DND-41 (cell line): ENCODE results near the gene POLR2L.
A peak's percentile ranks its signal among the peaks of the same experiment; 100 is the strongest.

Source experiments
- ATAC-seq: fragments of 200-7000 bp; cut with Tn5 transposase; 3 replicates; pipeline ENCODE4 v1.9.1; 2021; ENCODE audit warnings: low read depth; ENCODE audit not compliant: insufficient read depth
- DNase-seq: peaks from one replicate; pipeline ENCODE4 v3.0.0-alpha.2; 2020
- H2AFZ ChIP-seq: 2 replicates; pipeline ENCODE4 v1.6.0; 2012; ENCODE audit warnings: low read depth, low read length
- H3K27ac ChIP-seq: 2 replicates; pipeline ENCODE4 v1.5.1; 2012; ENCODE audit warnings: low read length, inconsistent platforms
- H3K27me3 ChIP-seq: fragments of 200-600 bp; sonication (generic); 2 replicates; pipeline ENCODE4 v1.6.0; 2012; ENCODE audit warnings: low read length, mild to moderate bottlenecking, inconsistent platforms; ENCODE audit not compliant: insufficient read depth, poor library complexity
- H3K36me3 ChIP-seq: 2 replicates; pipeline ENCODE4 v1.5.1; 2012; ENCODE audit warnings: low read length, inconsistent platforms; ENCODE audit not compliant: insufficient read depth
- H3K4me1 ChIP-seq: 2 replicates; pipeline ENCODE4 v1.5.1; 2012; ENCODE audit warnings: mild to moderate bottlenecking, low read length; ENCODE audit not compliant: insufficient read depth
- H3K4me2 ChIP-seq: 2 replicates; pipeline ENCODE4 v1.6.0; 2012; ENCODE audit warnings: mild to moderate bottlenecking, moderate library complexity, low read length, inconsistent platforms; ENCODE audit not compliant: insufficient read depth
- H3K4me3 ChIP-seq, 2 experiments: fragments of 200-600 bp in 1 of 2; shearing (Covaris generic) in 1 of 2; 2 replicates each; pipeline ENCODE4 v1.5.1; 2012 to 2016; ENCODE audit warnings: inconsistent platforms in 2 of 2, low read length in 2 of 2, mild to moderate bottlenecking in 2 of 2, low read depth in 1 of 2, moderate library complexity in 1 of 2
- H3K79me2 ChIP-seq: 2 replicates; pipeline ENCODE4 v1.6.0; 2012; ENCODE audit warnings: low read length, inconsistent platforms; ENCODE audit not compliant: insufficient read depth
- H3K9ac ChIP-seq: 2 replicates; pipeline ENCODE4 v1.6.0; 2012; ENCODE audit warnings: low read depth, mild to moderate bottlenecking, inconsistent platforms, low read length, moderate library complexity
- H3K9me3 ChIP-seq: 2 replicates; pipeline ENCODE4 v1.5.1; 2012; ENCODE audit warnings: low read length, moderate library complexity, mild to moderate bottlenecking, inconsistent platforms; ENCODE audit not compliant: insufficient read depth, severe bottlenecking
- H4K20me1 ChIP-seq: 2 replicates; pipeline ENCODE4 v1.6.0; 2012; ENCODE audit warnings: low read length; ENCODE audit not compliant: insufficient read depth
- CTCF ChIP-seq: IDR thresholded peaks from 2 replicates; pipeline ENCODE4 v1.5.1; 2012; ENCODE audit warnings: borderline replicate concordance, low read length, moderate library complexity, mild to moderate bottlenecking; ENCODE audit not compliant: poor library complexity, severe bottlenecking; ENCODE audit errors: extremely low read depth
- EZH2 ChIP-seq: IDR thresholded peaks from 3 replicates; pipeline ENCODE4 v1.6.1; 2012; ENCODE audit warnings: borderline replicate concordance, low read depth, mild to moderate bottlenecking, moderate library complexity, low read length, inconsistent platforms; ENCODE audit not compliant: severe bottlenecking

POLR2L gene

GRCh38 chr11:820655-821511, 21.4 kb downstream of the POLR2L start:
- peak overlapping the region; percentile 74 to 87; a peak in 3 of 4 replicates for H3K4me3 ChIP-seq
- H3K79me2 ChIP-seq = peaks cover 23% of the 10 kb centered on the region
- peaks cover 37% of the 10 kb centered on the region for H4K20me1 ChIP-seq
- no peaks in the 10 kb centered on the region for H3K9me3 ChIP-seq
- DNase-seq = no peak
- TF ChIP-seq EZH2 (no peak), CTCF (no peak)
- ATAC-seq = no peak
- H3K4me2 ChIP-seq = peak overlapping the region; percentile 100
- peaks cover 27% of the 10 kb centered on the region for H3K4me1 ChIP-seq
- peak overlapping the region; percentile 92 for H3K9ac ChIP-seq
- H3K27me3 ChIP-seq = peaks cover 2% of the 10 kb centered on the region
- H3K27ac ChIP-seq = no peak overlapping the region; the same call in 1 of the 2 replicates
- H2AFZ ChIP-seq = no peak overlapping the region
- H3K36me3 ChIP-seq = peaks cover 39% of the 10 kb centered on the region

- peak overlapping the region; percentile 92 for H3K9ac ChIP-seq
- H3K27ac ChIP-seq = peak overlapping the region; percentile 76
- peak overlapping the region; percentile 100 for H3K4me2 ChIP-seq
- H3K4me3 ChIP-seq = peak overlapping the region; percentile 74 to 87
- no peaks in the 10 kb centered on the region for H3K9me3 ChIP-seq
- H3K79me2 ChIP-seq = peaks cover 23% of the 10 kb centered on the region
- TF ChIP-seq EZH2 = no peak
- no peak for TF ChIP-seq CTCF
- DNase-seq (peak; percentile 92), ATAC-seq (peak; percentile 74)
- peaks cover 34% of the 10 kb centered on the region for H3K36me3 ChIP-seq
- H2AFZ ChIP-seq = peak overlapping the region; percentile 58
- H4K20me1 ChIP-seq = peaks cover 32% of the 10 kb centered on the region
- no peaks in the 10 kb centered on the region for H3K27me3 ChIP-seq
- H3K4me1 ChIP-seq = peaks cover 26% of the 10 kb centered on the region
Measured at GRCh38 chr11:819943-820649, 22.2 kb downstream of the POLR2L start.

DNA sequence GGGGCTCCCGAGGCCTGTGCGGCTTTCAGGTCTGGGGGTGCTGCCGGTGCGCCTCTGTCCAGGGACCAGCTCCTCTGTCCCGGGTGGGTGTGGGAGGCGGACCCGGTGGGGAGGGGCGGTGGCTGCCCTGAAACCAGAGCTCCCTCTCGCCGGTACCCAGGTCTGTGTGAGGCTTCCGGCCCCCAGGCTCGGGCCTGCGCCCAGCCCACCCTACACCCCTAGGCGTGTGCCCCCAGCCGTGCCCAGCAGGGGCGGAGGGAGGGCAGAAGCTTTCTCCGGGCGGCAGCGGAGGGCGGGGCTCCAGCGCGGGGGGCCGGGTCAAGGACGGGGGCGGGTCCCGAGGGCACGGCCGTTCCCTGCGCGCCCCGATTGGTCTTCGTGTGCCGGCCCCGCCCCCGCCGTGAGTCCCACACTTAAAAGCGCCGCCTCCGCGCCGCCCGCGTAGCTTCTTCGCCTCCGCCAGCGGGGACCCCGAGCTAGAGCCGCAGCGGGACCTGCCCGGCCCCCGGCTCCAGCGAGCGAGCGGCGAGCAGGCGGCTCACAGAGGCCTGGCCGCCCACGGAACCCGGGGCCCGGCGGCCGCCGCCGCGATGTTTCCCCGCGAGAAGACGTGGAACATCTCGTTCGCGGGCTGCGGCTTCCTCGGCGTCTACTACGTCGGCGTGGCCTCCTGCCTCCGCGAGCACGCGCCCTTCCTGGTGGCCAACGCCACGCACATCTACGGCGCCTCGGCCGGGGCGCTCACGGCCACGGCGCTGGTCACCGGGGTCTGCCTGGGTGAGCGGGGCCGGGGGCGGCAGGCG, 23.0 kb downstream of the POLR2L start:
- H3K9ac ChIP-seq = peak overlapping the region; percentile 92
- H3K4me1 ChIP-seq = peaks cover 26% of the 10 kb centered on the region
- peaks cover 23% of the 10 kb centered on the region for H3K79me2 ChIP-seq
- peak overlapping the region; percentile 100 for H3K4me2 ChIP-seq
- ATAC-seq = peak; percentile 76
- peaks cover 30% of the 10 kb centered on the region for H4K20me1 ChIP-seq
- peak; percentile 93 for DNase-seq
- peaks cover 27% of the 10 kb centered on the region for H3K36me3 ChIP-seq
- H2AFZ ChIP-seq = peak overlapping the region; percentile 64
- H3K27me3 ChIP-seq = no peaks in the 10 kb centered on the region
- no peaks in the 10 kb centered on the region for H3K9me3 ChIP-seq
- peak overlapping the region; percentile 74 to 87 for H3K4me3 ChIP-seq
- TF ChIP-seq EZH2 = no peak
- TF ChIP-seq CTCF = peak; percentile 28
- H3K27ac ChIP-seq = peak overlapping the region; percentile 76
